Measurements from ENCODE around the gene TNIP1. TPM values are rescaled to one million over a fixed set of nuclear protein-coding genes. Genes with fewer than 3 reads are reported as not detected.

The TNIP1 gene
- total and polyA plus RNA-seq, 2 experiments from 2014 or later = 94.9 to 134 TPM

GRCh38 chr5:151006704-151007334, 74.0 kb downstream of the TNIP1 start:
- Histone ChIP-seq H3K36me3 (no peaks in the 10 kb centered on the region), H3K27me3 (no peaks in the 10 kb centered on the region), H3K4me3 (no peak overlapping the region), H3K4me1 (ENCODE audit: low read depth) (peaks cover 19% of the 10 kb centered on the region), H3K9me3 (ENCODE audit: low read depth) (no peaks in the 10 kb centered on the region), H3K27ac (peak overlapping the region; percentile 7)
- TF ChIP-seq, protein P1, sequence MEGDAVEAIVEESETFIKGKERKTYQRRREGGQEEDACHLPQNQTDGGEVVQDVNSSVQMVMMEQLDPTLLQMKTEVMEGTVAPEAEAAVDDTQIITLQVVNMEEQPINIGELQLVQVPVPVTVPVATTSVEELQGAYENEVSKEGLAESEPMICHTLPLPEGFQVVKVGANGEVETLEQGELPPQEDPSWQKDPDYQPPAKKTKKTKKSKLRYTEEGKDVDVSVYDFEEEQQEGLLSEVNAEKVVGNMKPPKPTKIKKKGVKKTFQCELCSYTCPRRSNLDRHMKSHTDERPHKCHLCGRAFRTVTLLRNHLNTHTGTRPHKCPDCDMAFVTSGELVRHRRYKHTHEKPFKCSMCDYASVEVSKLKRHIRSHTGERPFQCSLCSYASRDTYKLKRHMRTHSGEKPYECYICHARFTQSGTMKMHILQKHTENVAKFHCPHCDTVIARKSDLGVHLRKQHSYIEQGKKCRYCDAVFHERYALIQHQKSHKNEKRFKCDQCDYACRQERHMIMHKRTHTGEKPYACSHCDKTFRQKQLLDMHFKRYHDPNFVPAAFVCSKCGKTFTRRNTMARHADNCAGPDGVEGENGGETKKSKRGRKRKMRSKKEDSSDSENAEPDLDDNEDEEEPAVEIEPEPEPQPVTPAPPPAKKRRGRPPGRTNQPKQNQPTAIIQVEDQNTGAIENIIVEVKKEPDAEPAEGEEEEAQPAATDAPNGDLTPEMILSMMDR (IDR thresholded peaks at IDR 0.05; ENCODE audit: low read depth, low read length) = no peak
- DNase-seq (ENCODE audit: low read depth in 1 of 2, low spot score in 1 of 2) = no peak

DNA sequence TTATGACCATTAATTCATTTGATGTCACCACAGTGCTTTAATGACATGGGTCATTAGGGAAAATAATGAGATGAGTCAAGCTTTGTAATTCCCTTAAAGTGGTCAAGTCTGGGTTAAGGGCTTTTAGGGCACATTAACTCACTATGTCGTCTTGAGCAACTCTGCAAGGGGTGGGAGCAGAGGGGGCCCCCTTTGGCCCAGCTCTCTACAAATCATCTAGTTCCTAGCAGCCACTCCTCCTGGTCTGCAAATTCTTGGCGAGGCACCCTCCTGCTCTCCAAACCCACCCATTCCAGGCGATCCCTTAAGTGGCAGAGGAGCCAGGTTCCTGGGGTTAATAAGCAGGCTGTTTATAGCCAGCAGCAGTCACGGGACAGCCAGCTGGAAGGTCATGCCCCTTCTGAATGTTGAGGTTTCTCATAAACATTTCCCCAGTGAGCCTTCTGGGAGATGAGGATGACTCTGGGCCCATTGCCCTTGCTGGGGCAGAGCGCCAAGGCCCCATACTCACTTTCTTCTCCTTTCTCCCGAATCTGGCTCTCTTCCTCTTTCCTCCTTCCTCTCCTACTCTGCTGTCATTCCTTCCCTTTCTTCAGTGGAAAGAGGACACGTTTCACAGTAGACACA, 74.8 kb downstream of the TNIP1 start:
- TF ChIP-seq, protein P1 (IDR thresholded peaks at IDR 0.05; ENCODE audit: low read depth, low read length) = no peak
- H3K27ac ChIP-seq = peak overlapping the region; percentile 7
- no peak overlapping the region for H3K4me3 ChIP-seq

GRCh38 chr5:151005187-151005949, 75.5 kb downstream of the TNIP1 start:
- H3K27me3 ChIP-seq = no peaks in the 10 kb centered on the region
- H3K9me3 ChIP-seq (ENCODE audit: low read depth) = no peaks in the 10 kb centered on the region
- peak; percentile 27 to 31 for DNase-seq (ENCODE audit: low read depth in 1 of 2, low spot score in 1 of 2)
- H3K4me1 ChIP-seq (ENCODE audit: low read depth) = peaks cover 19% of the 10 kb centered on the region
- TF ChIP-seq, protein P1 (IDR thresholded peaks at IDR 0.05; ENCODE audit: low read depth, low read length) = no peak
- H3K27ac ChIP-seq = peak overlapping the region; percentile 7
- H3K4me3 ChIP-seq = no peak overlapping the region
- H3K36me3 ChIP-seq = no peaks in the 10 kb centered on the region

More for the DNA sequence above, 74.8 kb downstream of the TNIP1 start:
- DNase-seq (ENCODE audit: low read depth in 1 of 2, low spot score in 1 of 2) = peak; percentile 32 to 90
- H3K36me3 ChIP-seq = no peaks in the 10 kb centered on the region
- peaks cover 19% of the 10 kb centered on the region for H3K4me1 ChIP-seq (ENCODE audit: low read depth)
- no peaks in the 10 kb centered on the region for H3K27me3 ChIP-seq
- H3K9me3 ChIP-seq (ENCODE audit: low read depth) = no peaks in the 10 kb centered on the region

GRCh38 chr5:151004499-151004898, 76.3 kb downstream of the TNIP1 start:
- DNase-seq (ENCODE audit: low read depth in 1 of 2, low spot score in 1 of 2) = no peak
- Histone ChIP-seq H3K4me3 (no peak overlapping the region), H3K27me3 (no peaks in the 10 kb centered on the region), H3K4me1 (ENCODE audit: low read depth) (peaks cover 19% of the 10 kb centered on the region), H3K27ac (no peak overlapping the region), H3K9me3 (ENCODE audit: low read depth) (no peaks in the 10 kb centered on the region), H3K36me3 (no peaks in the 10 kb centered on the region)
- TF ChIP-seq, protein P1 (IDR thresholded peaks at IDR 0.05; ENCODE audit: low read depth, low read length) = no peak

DNA sequence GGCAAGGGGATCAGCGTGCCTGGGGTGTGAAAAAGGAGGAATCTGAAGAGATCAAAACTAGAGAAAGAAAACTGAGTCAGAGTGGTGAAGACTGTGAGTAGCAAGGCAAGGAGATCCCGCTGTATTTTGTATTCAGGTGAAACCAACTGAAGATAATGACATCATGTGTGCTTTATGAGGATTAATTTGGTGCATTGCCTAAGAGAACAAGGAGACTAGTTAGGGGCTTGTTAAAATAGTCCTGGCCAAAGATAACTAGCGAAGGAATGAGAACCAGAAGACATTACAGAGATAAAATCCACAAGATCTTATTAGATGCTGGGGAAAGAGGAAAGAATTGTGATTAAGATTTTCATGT, 77.4 kb downstream of the TNIP1 start:
- no peak overlapping the region for H3K27ac ChIP-seq
- no peaks in the 10 kb centered on the region for H3K9me3 ChIP-seq (ENCODE audit: low read depth)
- TF ChIP-seq, protein P1 (IDR thresholded peaks at IDR 0.05; ENCODE audit: low read depth, low read length) = no peak
- no peaks in the 10 kb centered on the region for H3K27me3 ChIP-seq
- DNase-seq (ENCODE audit: low read depth in 1 of 2, low spot score in 1 of 2) = no peak
- no peak overlapping the region for H3K4me3 ChIP-seq
- peaks cover 19% of the 10 kb centered on the region for H3K4me1 ChIP-seq (ENCODE audit: low read depth)
- no peaks in the 10 kb centered on the region for H3K36me3 ChIP-seq
